GM21360 (cell line): Measurements from ENCODE around the gene ANXA5.

Source experiments
- ATAC-seq: cut with Tn5 transposase; IDR thresholded peaks from one replicate; pipeline ENCODE4 v1.9.1; 2021; ENCODE audit warnings: mild to moderate bottlenecking, moderate library complexity; ENCODE audit not compliant: unreplicated experiment

ANXA5 gene

DNA sequence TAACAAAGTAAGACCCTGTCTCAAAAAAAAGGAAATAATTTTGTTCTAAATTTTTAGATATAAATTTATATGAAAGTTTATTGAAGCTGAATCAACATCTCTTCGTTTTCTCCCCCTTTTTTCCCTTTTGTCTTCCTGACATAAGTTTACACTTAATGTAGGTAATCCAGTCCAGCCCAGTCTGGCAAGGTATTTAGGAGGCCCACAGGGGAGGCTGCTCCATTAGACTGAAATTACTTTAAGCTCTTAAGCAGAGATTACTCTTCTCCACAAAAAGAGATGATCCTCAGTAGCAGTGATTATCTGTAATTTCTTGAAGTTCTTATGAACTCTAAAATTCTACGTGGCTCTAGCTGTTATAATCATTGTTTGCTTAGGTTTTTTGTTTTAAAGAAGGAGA lies 46.0 kb downstream of the ANXA5 start:
- no peak for ATAC-seq

DNA sequence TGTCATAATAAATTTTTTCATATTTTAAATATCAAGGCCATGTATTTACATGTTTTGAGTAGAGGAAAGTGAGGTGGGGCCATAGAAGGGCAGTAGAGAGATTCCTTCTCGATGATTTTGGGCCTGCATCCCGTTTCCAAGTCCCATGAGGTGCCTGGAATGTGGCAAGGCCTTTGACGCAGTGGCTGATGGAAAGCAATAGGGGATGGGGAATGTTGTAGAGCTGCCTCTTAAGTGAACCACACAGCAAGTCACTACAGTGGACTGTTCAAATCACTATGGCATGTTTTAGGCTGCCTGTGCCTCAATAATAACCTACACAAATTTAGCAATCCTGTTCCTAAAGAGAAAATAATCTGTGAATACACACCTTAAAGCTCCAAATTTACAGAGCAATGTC lies 48.3 kb downstream of the ANXA5 start:
- no peak for ATAC-seq

DNA sequence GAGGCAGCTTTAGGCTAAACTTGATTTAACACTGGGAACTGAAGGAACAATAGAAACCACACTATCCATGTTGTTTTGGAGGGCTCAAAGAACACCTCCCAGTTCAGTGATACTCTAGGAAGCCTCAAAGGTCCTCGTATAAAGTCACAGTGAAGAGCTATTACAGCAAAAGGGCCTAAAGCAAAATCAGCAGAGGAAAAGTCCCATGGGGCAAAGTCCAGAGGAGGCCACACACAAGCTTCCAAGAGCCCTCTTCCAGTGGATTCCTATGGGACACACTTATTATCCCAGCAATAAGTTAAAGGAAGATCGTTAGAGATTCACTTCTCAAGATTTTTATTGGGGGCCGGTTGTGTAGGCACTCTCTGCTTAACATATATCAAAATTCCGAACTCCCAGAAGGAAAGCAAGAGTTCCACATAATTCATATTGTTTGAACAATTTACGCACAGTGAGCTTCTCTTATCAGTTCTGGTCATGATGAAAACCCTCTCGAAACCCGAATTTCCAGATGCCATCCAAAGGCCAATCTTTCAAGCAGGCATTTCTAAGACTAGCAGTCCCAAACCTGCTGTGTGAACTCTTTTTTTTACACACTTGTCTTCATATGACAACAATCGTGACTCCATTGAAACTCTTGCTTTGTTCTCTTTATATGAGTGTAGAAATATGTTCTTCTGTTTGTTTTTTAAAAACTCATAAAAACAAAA lies 53.7 kb downstream of the ANXA5 start:
- no peak for ATAC-seq

DNA sequence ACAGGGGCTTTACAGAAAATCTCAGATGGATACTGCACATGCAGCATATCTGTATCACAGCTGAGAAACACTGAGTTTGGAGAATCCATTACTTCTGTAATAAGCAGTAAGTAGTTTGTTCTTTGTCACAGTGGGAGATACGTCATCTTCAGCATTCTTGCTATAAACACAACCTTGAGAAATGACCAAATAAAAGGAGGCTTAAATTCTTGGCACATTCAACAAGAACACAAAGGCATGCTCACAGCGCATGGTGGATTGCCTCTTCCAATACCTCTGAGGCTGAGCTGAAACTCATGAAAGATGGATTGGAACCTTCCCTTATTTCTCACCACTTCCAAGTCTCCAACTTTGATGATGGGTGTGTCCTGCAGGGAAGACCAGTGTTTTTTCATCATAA lies 54.5 kb downstream of the ANXA5 start:
- no peak for ATAC-seq

DNA sequence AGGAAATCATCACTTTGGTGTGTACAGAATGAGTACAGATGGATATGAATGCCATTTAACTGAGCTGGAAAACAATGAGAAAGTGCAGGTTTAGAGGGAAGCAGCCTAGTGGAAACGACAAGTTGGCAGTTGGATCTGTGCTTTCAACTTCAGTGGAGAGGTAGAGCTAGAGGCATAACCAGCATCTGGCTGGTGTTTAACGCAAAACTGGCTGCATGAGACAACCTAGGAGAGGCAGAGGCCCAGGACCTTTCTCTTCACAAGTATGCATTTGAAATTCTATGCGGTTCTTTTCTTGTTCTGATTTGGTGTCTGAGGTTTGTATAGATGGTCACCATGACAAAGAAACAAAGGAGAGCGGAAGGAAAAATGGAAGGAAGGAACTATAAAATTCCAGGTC lies 63.1 kb downstream of the ANXA5 start:
- ATAC-seq = no peak

DNA sequence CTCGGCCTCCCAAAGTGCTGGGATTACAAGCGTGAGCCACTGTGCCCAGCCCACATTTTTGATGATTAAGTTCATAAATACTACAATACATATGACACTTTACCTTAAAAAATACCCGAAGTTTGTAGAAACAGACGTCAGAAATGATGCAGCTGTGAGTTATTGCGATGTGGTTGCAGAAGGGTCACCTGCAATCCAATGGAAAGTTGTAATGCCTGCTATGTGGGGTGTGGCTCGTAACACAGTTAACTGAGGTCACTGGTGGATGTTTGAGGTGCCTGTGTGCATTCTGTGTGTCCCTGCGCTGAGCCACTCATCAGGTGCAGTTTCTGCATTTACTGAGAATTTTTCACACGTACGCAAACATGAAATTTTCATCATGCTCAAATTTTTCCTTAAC lies 64.1 kb downstream of the ANXA5 start:
- ATAC-seq = no peak
